HG02623 (cell line): ENCODE measurements around the gene PRPS1.
A peak's percentile ranks its signal among the peaks of the same experiment; 100 is the strongest.
"Not testable (repeated sequence)": the region's sequence is repeated elsewhere in the genome, so short reads cannot be mapped to it uniquely, and the experiment has no call there.

Experiments
- ATAC-seq: cut with Tn5 transposase; IDR thresholded peaks from one replicate; pipeline ENCODE4 v1.9.1; 2021; ENCODE audit warnings: moderate library complexity; ENCODE audit not compliant: unreplicated experiment

PRPS1 gene

GRCh38 chrX:107674480-107675364 lies 46.4 kb downstream of the PRPS1 start:
- peak; percentile 18 for ATAC-seq

- ATAC-seq: no peak
These were observed 47.0 kb downstream of the PRPS1 start for GRCh38 chrX:107675365-107675654.

- ATAC-seq: no peak
These were observed 47.7 kb downstream of the PRPS1 start for GRCh38 chrX:107675823-107676555.

DNA sequence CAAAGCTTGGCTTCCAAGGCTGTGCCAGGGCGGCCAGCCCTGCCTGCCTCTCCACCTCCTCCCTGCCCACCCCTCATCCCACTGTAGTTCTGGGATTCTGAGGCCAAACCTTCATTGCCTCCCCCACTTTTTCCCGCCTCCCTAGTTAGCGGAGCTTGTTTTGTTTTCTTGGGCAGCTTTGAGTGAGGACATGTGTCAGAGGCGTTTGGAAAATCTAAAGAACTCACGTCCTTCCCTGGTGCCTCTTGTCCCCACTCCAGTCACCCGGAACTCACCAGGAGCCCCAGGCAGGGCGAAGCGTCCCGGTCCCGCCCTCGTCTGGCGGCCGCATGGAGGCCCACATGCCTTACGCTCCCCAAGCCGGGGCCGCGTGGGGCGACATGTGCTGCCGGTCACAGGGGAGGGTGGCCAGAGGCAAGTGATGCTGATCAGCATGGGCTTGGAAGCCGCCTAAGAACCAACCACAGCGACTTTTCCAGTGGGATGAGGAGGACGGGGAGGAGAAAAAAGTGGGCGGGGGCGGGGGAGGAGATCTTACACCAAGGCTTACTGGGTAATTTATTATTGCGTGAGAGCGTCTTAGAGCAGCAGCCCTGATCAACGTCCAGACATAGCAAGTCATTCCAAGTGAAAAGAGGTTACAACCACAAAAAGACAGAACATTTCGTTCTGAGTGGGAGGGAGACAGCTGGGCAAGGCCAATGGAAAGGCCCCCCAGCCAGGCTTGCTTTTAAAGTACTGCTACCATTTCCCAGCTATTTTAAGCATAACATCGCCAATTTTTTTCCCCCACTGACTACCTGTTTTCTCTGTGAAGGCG lies 48.5 kb downstream of the PRPS1 start:
- ATAC-seq: no peak

DNA sequence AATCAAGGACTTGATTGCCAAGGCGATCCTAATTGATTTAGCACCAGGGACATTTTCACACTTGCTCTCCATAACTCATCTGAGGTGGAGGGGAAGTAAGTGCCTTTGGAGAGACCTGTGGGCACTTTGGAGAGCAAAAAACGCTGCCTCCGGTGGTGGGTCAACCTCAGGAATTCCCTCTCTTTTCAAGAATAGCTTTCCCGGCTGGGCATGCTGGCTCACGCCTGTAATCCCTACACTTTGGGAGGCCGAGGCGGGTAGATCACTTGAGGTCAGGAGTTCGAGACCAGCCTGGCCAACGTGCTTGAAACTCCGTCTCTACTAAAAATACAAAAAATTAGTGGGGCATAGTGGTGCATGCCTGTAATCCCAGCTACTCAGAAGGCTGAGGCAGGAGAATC lies 49.2 kb downstream of the PRPS1 start:
- no peak for ATAC-seq

DNA sequence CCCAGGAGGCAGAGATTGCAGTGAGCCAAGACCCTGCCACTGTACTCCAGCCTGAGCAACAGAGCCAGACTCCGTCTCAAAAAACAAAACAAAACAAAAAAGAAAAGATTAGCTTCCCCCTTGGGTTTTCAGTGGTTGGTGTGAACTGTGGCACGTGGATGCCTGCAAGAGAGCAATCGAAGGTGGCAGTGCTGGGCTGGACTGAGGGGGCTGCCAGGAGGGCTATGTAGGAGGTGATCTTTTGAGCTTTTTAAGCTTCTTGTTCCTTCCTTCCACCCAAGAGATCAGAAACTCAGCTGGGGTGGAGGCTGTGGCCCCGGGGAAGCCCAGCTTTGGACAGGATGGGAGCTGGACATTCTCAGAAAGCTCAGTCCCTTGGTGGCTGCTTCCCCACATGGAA lies 49.6 kb downstream of the PRPS1 start:
- ATAC-seq: no peak

- ATAC-seq: no peak
These were observed 50.8 kb downstream of the PRPS1 start for GRCh38 chrX:107678957-107679740.

DNA sequence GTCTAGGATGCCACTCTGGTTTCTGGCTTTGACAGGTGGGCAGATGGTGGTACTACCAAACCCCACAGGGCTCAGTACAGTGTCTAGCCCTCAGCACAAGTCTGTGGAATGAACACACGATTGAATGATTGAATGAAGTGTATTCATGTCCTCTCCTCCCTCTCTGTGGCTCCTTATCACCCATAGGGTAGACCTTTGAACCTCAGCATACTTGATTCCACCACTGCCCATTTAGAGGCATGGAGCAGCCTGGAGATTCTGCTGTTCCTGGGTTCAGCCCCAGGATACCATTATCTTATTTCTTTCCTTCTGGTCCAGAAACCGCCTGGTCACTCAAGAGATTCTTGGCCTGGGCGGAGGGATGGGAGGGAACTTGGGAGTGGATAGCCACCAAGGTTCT lies 53.9 kb downstream of the PRPS1 start:
- no peak for ATAC-seq

DNA sequence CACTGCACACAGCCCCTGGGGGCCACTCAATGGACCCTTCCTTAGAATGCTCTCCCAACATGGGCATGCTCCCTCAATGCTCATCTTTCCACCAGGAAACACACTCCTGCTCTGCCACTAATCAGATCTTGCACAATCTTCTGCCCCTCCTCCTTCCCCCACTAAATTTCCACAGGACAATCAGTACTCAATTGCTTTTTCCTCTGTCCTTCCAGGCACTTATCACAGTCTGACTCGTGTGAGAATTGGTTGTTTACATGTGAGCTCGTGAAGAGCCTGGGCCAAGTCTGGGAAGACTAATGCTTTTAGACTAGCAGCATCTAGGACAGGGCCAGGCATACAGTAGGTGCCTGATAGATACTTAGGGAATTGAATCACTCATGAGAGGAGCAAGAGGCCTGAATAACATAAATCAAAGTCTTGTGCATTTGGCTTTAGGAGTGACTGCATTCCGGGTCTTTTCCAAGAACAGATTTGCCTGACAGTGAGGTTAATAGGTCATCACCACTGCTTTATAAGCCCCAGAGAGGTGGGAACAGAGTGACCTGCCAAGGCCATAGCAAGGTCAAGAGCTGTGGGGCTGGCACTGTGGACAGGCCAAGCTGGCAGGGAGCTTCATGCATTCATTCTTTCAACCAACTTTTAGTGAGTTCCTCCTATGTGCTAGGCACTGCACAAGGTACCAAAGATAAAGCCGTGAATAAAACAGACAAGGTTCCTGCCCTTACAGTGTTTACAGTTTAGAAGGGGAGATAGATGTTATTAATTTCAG lies 55.0 kb downstream of the PRPS1 start:
- ATAC-seq: no peak

DNA sequence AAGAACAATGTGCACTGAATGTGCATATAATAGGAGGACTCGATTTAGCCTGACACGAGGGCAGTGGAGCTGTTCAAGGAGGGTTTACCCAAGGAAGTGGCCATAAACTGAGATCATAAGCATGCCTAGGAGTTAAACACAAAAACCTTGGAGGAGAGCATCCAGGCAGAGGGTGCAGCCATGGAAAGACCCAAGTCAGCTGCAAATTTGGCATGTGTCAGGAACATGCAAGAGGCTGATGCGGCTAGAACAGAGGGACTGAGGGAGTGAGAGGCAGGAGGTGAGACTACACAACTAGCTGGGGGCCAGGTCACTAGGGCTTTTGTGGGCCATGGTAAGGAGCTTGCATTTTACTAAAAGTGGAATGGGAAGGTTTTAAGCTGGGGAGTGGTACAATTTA lies 55.6 kb downstream of the PRPS1 start:
- no peak for ATAC-seq

GRCh38 chrX:107684956-107685385 lies 56.7 kb downstream of the PRPS1 start:
- peak; percentile 85 for ATAC-seq

DNA sequence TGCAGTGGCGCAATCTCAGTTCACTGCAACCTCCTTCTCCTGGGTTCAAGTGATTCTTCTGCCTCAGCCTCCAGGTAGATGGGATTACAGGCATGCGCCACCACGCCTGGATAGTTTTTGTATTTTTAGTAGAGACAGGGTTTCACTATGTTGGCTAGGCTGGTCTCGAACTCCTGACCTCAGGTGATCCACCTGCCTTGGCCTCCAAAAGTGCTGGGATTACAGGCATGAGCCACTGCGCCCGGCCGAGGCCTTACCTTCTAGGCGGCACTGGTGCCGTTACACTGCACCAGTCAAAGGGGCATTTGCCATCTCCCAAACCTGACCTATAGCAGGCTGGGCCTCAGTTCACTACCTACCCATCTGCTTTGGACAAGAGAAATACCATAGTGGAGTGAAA lies 57.3 kb downstream of the PRPS1 start:
- not testable (repeated sequence) for ATAC-seq

- ATAC-seq: no peak
These were observed 57.7 kb downstream of the PRPS1 start for GRCh38 chrX:107686026-107686425.

GRCh38 chrX:107686792-107687191 lies 58.5 kb downstream of the PRPS1 start:
- no peak for ATAC-seq

GRCh38 chrX:107687445-107687844 lies 59.1 kb downstream of the PRPS1 start:
- no peak for ATAC-seq

DNA sequence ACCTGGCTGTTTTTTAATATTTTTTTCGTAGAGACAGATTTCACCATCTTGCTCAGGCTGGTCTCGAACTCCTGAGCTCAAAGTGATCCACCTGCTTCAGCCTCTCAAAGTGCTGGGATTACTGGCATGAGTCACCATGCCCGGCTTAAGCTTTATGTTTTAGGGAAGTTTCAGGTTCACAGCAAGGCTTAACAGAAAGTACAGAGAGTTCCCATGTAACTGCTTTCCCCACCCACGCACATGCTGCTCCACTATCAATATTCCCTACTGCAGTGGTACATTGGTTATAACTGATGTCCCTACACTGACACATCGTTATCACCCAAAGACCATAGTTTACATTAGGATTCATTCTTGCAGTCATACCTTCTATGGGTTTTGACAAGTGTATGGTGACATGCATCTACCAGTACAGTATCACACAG lies 62.7 kb downstream of the PRPS1 start:
- ATAC-seq: no peak

DNA sequence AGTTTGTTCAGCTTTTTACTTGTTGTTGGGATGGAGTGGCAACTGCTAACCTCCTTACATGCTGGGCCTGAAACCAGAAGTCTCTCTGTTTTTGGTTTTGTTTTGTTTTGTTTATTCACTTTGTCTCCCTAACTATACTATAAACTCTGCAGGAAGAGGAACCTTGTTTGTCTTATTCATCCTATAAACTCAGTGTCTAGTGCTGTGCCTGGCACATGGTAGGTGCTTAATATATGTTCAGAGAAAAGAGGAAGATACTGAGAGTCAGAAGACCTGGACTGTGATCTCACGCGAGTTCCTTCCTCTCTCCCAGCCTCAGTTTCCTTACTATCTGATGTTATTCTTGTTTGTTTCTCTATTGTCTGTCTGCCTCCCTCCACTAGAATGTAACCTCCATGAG lies 71.3 kb downstream of the PRPS1 start:
- no peak for ATAC-seq

- no peak for ATAC-seq
These were observed 72.0 kb downstream of the PRPS1 start for GRCh38 chrX:107700317-107700774.
